Measurements from ENCODE around the gene TMCO4.

- TF ChIP-seq CTCF (IDR thresholded peaks at IDR 0.05) (no peak), POLR2A (IDR thresholded peaks at IDR 0.05) (no peak)
Observed at GRCh38 chr1:19705464-19705863, 94.3 kb downstream of the TMCO4 start.
